SK-N-MC (cell line): ENCODE measurements around the gene PLK3.

Experiments used
- EZH2 ChIP-seq: fragments of 200-600 bp; sonication (generic); IDR thresholded peaks from one replicate; pipeline ENCODE4 v1.6.1; 2017; ENCODE audit warnings: antibody characterized with exemption
- POLR2AphosphoS5 ChIP-seq: IDR thresholded peaks from 2 replicates; pipeline ENCODE4 v1.6.1; 2012; ENCODE audit warnings: mild to moderate bottlenecking, low read depth, low read length, borderline replicate concordance

- TF ChIP-seq POLR2AphosphoS5: no peak
- TF ChIP-seq EZH2: no peak
These were observed 47.7 kb downstream of the PLK3 start for GRCh38 chr1:44847845-44848244.
